CD4-positive, alpha-beta memory T cell (primary cell): ENCODE results near the gene ACAA2. TPM values are rescaled to one million over a fixed set of nuclear protein-coding genes. Genes with fewer than 3 reads are reported as not detected.
"Not testable (repeated sequence)": the region's sequence is repeated elsewhere in the genome, so short reads cannot be mapped to it uniquely, and the experiment has no call there.

Source experiments
- CTCF ChIA-PET: fragments of 350-600 bp; sonication (Branson Sonifier 250); formaldehyde crosslinking; loops from one replicate; lab custom pipeline; 2021; ENCODE audit warnings: inconsistent platforms; ENCODE audit not compliant: partially characterized antibody; lab: Charles Lee
- POLR2A ChIA-PET: fragments of 350-600 bp; sonication (Branson Sonifier 250); formaldehyde crosslinking; loops from one replicate; lab custom pipeline; 2021; ENCODE audit not compliant: partially characterized antibody; lab: Charles Lee
- DNase-seq, 5 donors: peaks; one replicate each; pipeline versions ENCODE4 v3.0.0 to v3.0.0-alpha.2; 2020 to 2022; ENCODE audit warnings: mixed read lengths in 1 of 5
- H3K27ac ChIP-seq: one replicate; pipeline ENCODE4 v1.7.0; 2013; ENCODE audit warnings: low read depth, low read length
- H3K27me3 ChIP-seq: 2 replicates; pipeline ENCODE4 v1.7.0; 2013; ENCODE audit warnings: mild to moderate bottlenecking, low read length, moderate library complexity; ENCODE audit not compliant: insufficient read depth
- H3K36me3 ChIP-seq: 2 replicates; pipeline ENCODE4 v1.7.0; 2013; ENCODE audit warnings: mild to moderate bottlenecking, low read length, moderate library complexity; ENCODE audit not compliant: insufficient read depth
- H3K4me1 ChIP-seq: 2 replicates; pipeline ENCODE4 v1.7.0; 2013; ENCODE audit warnings: mild to moderate bottlenecking, low read length, moderate library complexity; ENCODE audit not compliant: insufficient read depth
- H3K4me3 ChIP-seq, 2 donors: one replicate each; pipeline ENCODE4 v1.7.0; 2013; ENCODE audit warnings: low read length in 2 of 2, mild to moderate bottlenecking in 1 of 2
- H3K9me3 ChIP-seq, 2 donors: one replicate each; pipeline ENCODE4 v1.7.0; 2013; ENCODE audit warnings: low read length in 2 of 2, control low read depth in 1 of 2; ENCODE audit not compliant: control insufficient read depth in 1 of 2
- H3K27ac Mint-ChIP-seq, 7 donors: one replicate each; pipeline ENCODE4 v1.8.0; 2020 to 2021; ENCODE audit warnings: mixed read lengths in 7 of 7, mild to moderate bottlenecking in 6 of 7, inconsistent platforms in 3 of 7, moderate library complexity in 3 of 7
- H3K27me3 Mint-ChIP-seq, 2 donors: one replicate each; pipeline ENCODE4 v1.8.0; 2020 to 2021; ENCODE audit warnings: mixed read lengths in 2 of 2
- H3K36me3 Mint-ChIP-seq, 2 donors: one replicate each; pipeline ENCODE4 v1.8.0; 2020 to 2021; ENCODE audit warnings: mixed read lengths in 2 of 2, inconsistent platforms in 1 of 2, mild to moderate bottlenecking in 1 of 2
- H3K4me1 Mint-ChIP-seq, 4 donors: one replicate each; pipeline ENCODE4 v1.8.0; 2020 to 2021; ENCODE audit warnings: mixed read lengths in 4 of 4, mild to moderate bottlenecking in 1 of 4
- H3K4me3 Mint-ChIP-seq, 8 donors: one replicate each; pipeline ENCODE4 v1.8.0; 2020 to 2021; ENCODE audit warnings: mixed read lengths in 8 of 8, mild to moderate bottlenecking in 7 of 8, moderate library complexity in 6 of 8, inconsistent platforms in 3 of 8
- H3K9me3 Mint-ChIP-seq, 8 donors: one replicate each; pipeline ENCODE4 v1.8.0; 2020 to 2021; ENCODE audit warnings: mixed read lengths in 8 of 8, mild to moderate bottlenecking in 5 of 8, inconsistent platforms in 3 of 8, moderate library complexity in 1 of 8
- intact Hi-C: fragments of 100-400 bp; cut with micrococcal nuclease; formaldehyde crosslinking; loops from one replicate; pipeline ENCODE4 v1.15.1; 2023
- polyA plus RNA-seq, 2 donors: library from polyadenylated mRNA; unstranded; fragments of 300-500 nt; fragmentation: Illumina TruSeq; gene quantifications; one replicate each; pipeline ENCODE4 v1.2.3, GENCODE V29; 2021
- total RNA-seq, 2 experiments: library from RNA; stranded (reverse); gene quantifications; one replicate each; pipeline ENCODE4 v1.2.3, GENCODE V29; 2021

ACAA2 gene
- total and polyA plus RNA-seq, 4 experiments from 2014 or later, result 21.8 to 150 (median 44.1) TPM

- intact Hi-C loops, result no loop called here
- Histone ChIP-seq H3K9me3 (no peaks in the 10 kb centered on the region), H3K36me3 (no peaks in the 10 kb centered on the region), H3K27me3 (no peaks in the 10 kb centered on the region), H3K4me1 (no peaks in the 10 kb centered on the region), H3K27ac (no peak overlapping the region), H3K4me3 (no peak overlapping the region)
- DNase-seq, result no peak
- Mint-ChIP-seq H3K9me3 (no peaks in the 10 kb centered on the region), H3K27me3 (no peaks in the 10 kb centered on the region), H3K4me3 (no peak overlapping the region), H3K27ac (no peak overlapping the region), H3K4me1 (peaks cover 0 to 5% (median 0%) of the 10 kb centered on the region in 4 donors), H3K36me3 (peaks cover 0 to 4% of the 10 kb centered on the region in 2 donors)
- ChIA-PET POLR2A (no interaction called here), CTCF (interaction anchor here (1.8 kb wide), 1 partner anchor 19 kb away, joined by 5 read pairs; no protein-coding TSS in a partner anchor)
Observed at GRCh38 chr18:49839012-49839411, 25.7 kb upstream of the ACAA2 start.

GRCh38 chr18:49838381-49838780 lies 25.0 kb upstream of the ACAA2 start:
- intact Hi-C loops, result no loop called here

GRCh38 chr18:49837889-49838288 lies 24.6 kb upstream of the ACAA2 start:
- Mint-ChIP-seq H3K36me3 (peaks cover 0 to 4% of the 10 kb centered on the region in 2 donors), H3K9me3 (no peaks in the 10 kb centered on the region), H3K27me3 (no peaks in the 10 kb centered on the region), H3K27ac (no peak overlapping the region), H3K4me1 (peaks cover 0 to 5% (median 0%) of the 10 kb centered on the region in 4 donors), H3K4me3 (no peak overlapping the region)
- no peaks in the 10 kb centered on the region for H3K4me1 ChIP-seq
- H3K27me3 ChIP-seq, result no peaks in the 10 kb centered on the region
- H3K9me3 ChIP-seq, result no peaks in the 10 kb centered on the region
- ChIA-PET CTCF (interaction anchor here (1.8 kb wide), 1 partner anchor 18 kb away, joined by 5 read pairs; no protein-coding TSS in a partner anchor), POLR2A (no interaction called here)
- no peak for DNase-seq
- intact Hi-C loops, result no loop called here
- H3K4me3 ChIP-seq, result no peak overlapping the region
- H3K27ac ChIP-seq, result no peak overlapping the region
- no peaks in the 10 kb centered on the region for H3K36me3 ChIP-seq

More at GRCh38 chr18:49838381-49838780, 25.0 kb upstream of the ACAA2 start:
- DNase-seq, result no peak
- no peaks in the 10 kb centered on the region for H3K9me3 Mint-ChIP-seq
- H3K27ac Mint-ChIP-seq, result no peak overlapping the region
- H3K27me3 Mint-ChIP-seq, result no peaks in the 10 kb centered on the region
- peaks cover 0 to 5% (median 0%) of the 10 kb centered on the region in 4 donors for H3K4me1 Mint-ChIP-seq
- no peak overlapping the region for H3K4me3 Mint-ChIP-seq
- no peak overlapping the region for H3K27ac ChIP-seq
- POLR2A ChIA-PET, result no interaction called here
- no peaks in the 10 kb centered on the region for H3K36me3 ChIP-seq
- H3K4me3 ChIP-seq, result no peak overlapping the region
- no peaks in the 10 kb centered on the region for H3K9me3 ChIP-seq
- CTCF ChIA-PET, result interaction anchor here (1.8 kb wide), 1 partner anchor 18 kb away, joined by 5 read pairs; no protein-coding TSS in a partner anchor
- peaks cover 0 to 4% of the 10 kb centered on the region in 2 donors for H3K36me3 Mint-ChIP-seq
- no peaks in the 10 kb centered on the region for H3K4me1 ChIP-seq
- H3K27me3 ChIP-seq, result no peaks in the 10 kb centered on the region

- H3K27me3 Mint-ChIP-seq, H3K27me3 ChIP-seq, H3K4me3 ChIP-seq, H3K9me3 Mint-ChIP-seq, H3K9me3 ChIP-seq, intact Hi-C loops, H3K36me3 ChIP-seq, H3K36me3 Mint-ChIP-seq, H3K4me1 Mint-ChIP-seq, H3K27ac Mint-ChIP-seq, POLR2A ChIA-PET, H3K27ac ChIP-seq, H3K4me3 Mint-ChIP-seq, DNase-seq, H3K4me1 ChIP-seq: not testable (repeated sequence)
- CTCF ChIA-PET, result interaction anchor here (1.0 to 1.8 kb wide), 2 partner anchors 17 to 21 kb away, joined by 3 to 5 read pairs; no protein-coding TSS in a partner anchor
Observed at GRCh38 chr18:49837316-49837835, 24.0 kb upstream of the ACAA2 start.

GRCh38 chr18:49835405-49835804 lies 22.1 kb upstream of the ACAA2 start:
- no peak for DNase-seq
- H3K4me3 Mint-ChIP-seq, result no peak overlapping the region
- peaks cover 0 to 8% (median 0%) of the 10 kb centered on the region in 4 donors for H3K4me1 Mint-ChIP-seq
- Histone ChIP-seq H3K4me1 (no peaks in the 10 kb centered on the region), H3K4me3 (no peak overlapping the region), H3K27ac (no peak overlapping the region), H3K27me3 (no peaks in the 10 kb centered on the region), H3K9me3 (no peaks in the 10 kb centered on the region), H3K36me3 (no peaks in the 10 kb centered on the region)
- no peak overlapping the region for H3K27ac Mint-ChIP-seq
- ChIA-PET POLR2A (no interaction called here), CTCF (no interaction called here)
- H3K9me3 Mint-ChIP-seq, result no peaks in the 10 kb centered on the region
- peaks cover 0 to 4% of the 10 kb centered on the region in 2 donors for H3K36me3 Mint-ChIP-seq
- intact Hi-C loops, result no loop called here
- no peaks in the 10 kb centered on the region for H3K27me3 Mint-ChIP-seq

- H3K36me3 ChIP-seq, result no peaks in the 10 kb centered on the region
- no peaks in the 10 kb centered on the region for H3K4me1 ChIP-seq
- Mint-ChIP-seq H3K27ac (no peak overlapping the region), H3K36me3 (no peaks in the 10 kb centered on the region), H3K4me3 (no peak overlapping the region), H3K4me1 (peaks cover 0 to 8% (median 0%) of the 10 kb centered on the region in 4 donors), H3K27me3 (no peaks in the 10 kb centered on the region), H3K9me3 (peaks cover 0 to 6% (median 0%) of the 10 kb centered on the region in 8 donors)
- H3K9me3 ChIP-seq, result no peaks in the 10 kb centered on the region
- H3K27ac ChIP-seq, result no peak overlapping the region
- intact Hi-C loops, result no loop called here
- ChIA-PET POLR2A (no interaction called here), CTCF (no interaction called here)
- H3K4me3 ChIP-seq, result no peak overlapping the region
- no peaks in the 10 kb centered on the region for H3K27me3 ChIP-seq
- no peak for DNase-seq
Observed at GRCh38 chr18:49834258-49834657, 20.9 kb upstream of the ACAA2 start.

GRCh38 chr18:49833814-49834213 lies 20.5 kb upstream of the ACAA2 start:
- Mint-ChIP-seq H3K4me3 (no peak overlapping the region), H3K4me1 (peaks cover 0 to 8% (median 0%) of the 10 kb centered on the region in 4 donors), H3K9me3 (peaks cover 0 to 8% (median 0%) of the 10 kb centered on the region in 8 donors), H3K27me3 (no peaks in the 10 kb centered on the region), H3K36me3 (no peaks in the 10 kb centered on the region), H3K27ac (no peak overlapping the region)
- ChIA-PET POLR2A (no interaction called here), CTCF (no interaction called here)
- Histone ChIP-seq H3K9me3 (no peaks in the 10 kb centered on the region), H3K27me3 (no peaks in the 10 kb centered on the region), H3K4me3 (no peak overlapping the region), H3K4me1 (no peaks in the 10 kb centered on the region), H3K27ac (no peak overlapping the region), H3K36me3 (no peaks in the 10 kb centered on the region)
- no peak for DNase-seq
- intact Hi-C loops, result no loop called here
